Measurements from ENCODE around the gene KIF5A. TPM values are rescaled to one million over a fixed set of nuclear protein-coding genes. Genes with fewer than 3 reads are reported as not detected.
"Not testable (repeated sequence)": the region's sequence is repeated elsewhere in the genome, so short reads cannot be mapped to it uniquely, and the experiment has no call there.

The KIF5A gene
- polyA plus RNA-seq, 1 donor, result 0.03 TPM

GRCh38 chr12:57607958-57608663, 58.3 kb downstream of the KIF5A start:
- DNase-seq (ENCODE audit: low read depth), result no peak

- no peak for DNase-seq (ENCODE audit: low read depth)
Observed at GRCh38 chr12:57609101-57609780, 59.4 kb downstream of the KIF5A start.

GRCh38 chr12:57609781-57610553, 60.1 kb downstream of the KIF5A start:
- no peak for DNase-seq (ENCODE audit: low read depth)

GRCh38 chr12:57610554-57611107, 60.8 kb downstream of the KIF5A start:
- no peak for DNase-seq (ENCODE audit: low read depth)

GRCh38 chr12:57611108-57611826, 61.4 kb downstream of the KIF5A start, which contains the start of gene ARHGEF25:
TSS of gene ARHGEF25 (plus strand) at chr12:57611435. CDS start at chr12:57611895, 460 bp downstream.
- peak; percentile 88 for DNase-seq (ENCODE audit: low read depth)

GRCh38 chr12:57611827-57612710, 62.2 kb downstream of the KIF5A start:
- no peak for DNase-seq (ENCODE audit: low read depth)

- DNase-seq (ENCODE audit: low read depth), result no peak
Observed at GRCh38 chr12:57612711-57613426, 63.0 kb downstream of the KIF5A start.

GRCh38 chr12:57613427-57614109, 63.7 kb downstream of the KIF5A start:
- no peak for DNase-seq (ENCODE audit: low read depth)

- no peak for DNase-seq (ENCODE audit: low read depth)
Observed at GRCh38 chr12:57614178-57614947, 64.5 kb downstream of the KIF5A start.

GRCh38 chr12:57614948-57615500, 65.2 kb downstream of the KIF5A start:
- DNase-seq (ENCODE audit: low read depth), result no peak

GRCh38 chr12:57615637-57616036, 65.8 kb downstream of the KIF5A start:
- DNase-seq (ENCODE audit: low read depth), result no peak

- no peak for DNase-seq (ENCODE audit: low read depth)
Observed at GRCh38 chr12:57616383-57617101, 66.7 kb downstream of the KIF5A start.

- DNase-seq (ENCODE audit: low read depth), result no peak
Observed at GRCh38 chr12:57617942-57618341, 68.1 kb downstream of the KIF5A start.

- not testable (repeated sequence) for DNase-seq (ENCODE audit: low read depth)
Observed at GRCh38 chr12:57618431-57618830, 68.6 kb downstream of the KIF5A start.

- no peak for DNase-seq (ENCODE audit: low read depth)
Observed at GRCh38 chr12:57618966-57619433, 69.2 kb downstream of the KIF5A start.

GRCh38 chr12:57619434-57620244, 69.8 kb downstream of the KIF5A start:
- no peak for DNase-seq (ENCODE audit: low read depth)

All from forelimb muscle (tissue), 1 donor.